ENCODE measurements around the gene PLAGL2. TPM values are rescaled to one million over a fixed set of nuclear protein-coding genes. Genes with fewer than 3 reads are reported as not detected.

The PLAGL2 gene
- total and polyA plus RNA-seq, 2 experiments from 2014 or later: 39.7 to 41.1 TPM

DNA sequence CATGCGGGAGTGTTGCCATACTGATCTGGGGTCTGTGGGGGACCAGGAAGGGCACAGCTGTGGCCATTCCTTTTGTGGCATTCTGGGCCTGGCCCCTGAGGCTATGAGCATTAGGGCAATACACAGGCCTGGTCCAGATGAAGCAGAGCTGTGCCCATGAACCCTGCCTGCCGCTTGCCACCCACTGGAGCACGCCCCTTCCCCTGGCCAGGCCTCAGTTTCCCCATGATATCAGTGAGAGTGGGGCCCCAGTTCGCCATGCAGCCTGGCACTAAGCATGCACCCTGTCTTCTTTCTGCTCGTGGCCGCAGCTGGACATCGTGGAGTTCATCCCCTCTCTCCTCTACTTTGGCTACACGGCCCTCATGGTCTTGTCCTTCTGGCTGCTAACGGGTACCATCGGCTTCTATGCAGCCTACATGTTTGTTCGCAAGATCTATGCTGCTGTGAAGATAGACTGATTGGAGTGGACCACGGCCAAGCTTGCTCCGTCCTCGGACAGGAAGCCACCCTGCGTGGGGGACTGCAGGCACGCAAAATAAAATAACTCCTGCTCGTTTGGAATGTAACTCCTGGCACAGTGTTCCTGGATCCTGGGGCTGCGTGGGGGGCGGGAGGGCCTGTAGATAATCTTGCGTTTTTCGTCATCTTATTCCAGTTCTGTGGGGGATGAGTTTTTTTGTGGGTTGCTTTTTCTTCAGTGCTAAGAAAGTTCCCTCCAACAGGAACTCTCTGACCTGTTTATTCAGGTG, 42.4 kb downstream of the PLAGL2 start:
- Histone ChIP-seq H3K79me2 (no peaks in the 10 kb centered on the region), H3K4me2 (no peak overlapping the region), H3K9me3 (ENCODE audit: low read depth) (no peaks in the 10 kb centered on the region), H3K27me3 (no peaks in the 10 kb centered on the region), H3K4me1 (ENCODE audit: insufficient read depth) (no peaks in the 10 kb centered on the region), H2AFZ (no peak overlapping the region), H3K4me3 (no peak overlapping the region), H3K36me3 (replicated peaks; ENCODE audit: insufficient read depth, low read depth) (no peaks in the 10 kb centered on the region), H4K20me1 (ENCODE audit: insufficient read depth, poor library complexity, severe bottlenecking) (no peaks in the 10 kb centered on the region), H3K9me2 (replicated peaks; ENCODE audit: insufficient read depth) (no peaks in the 10 kb centered on the region), H3K27ac (no peak overlapping the region)
- TF ChIP-seq, protein P1, sequence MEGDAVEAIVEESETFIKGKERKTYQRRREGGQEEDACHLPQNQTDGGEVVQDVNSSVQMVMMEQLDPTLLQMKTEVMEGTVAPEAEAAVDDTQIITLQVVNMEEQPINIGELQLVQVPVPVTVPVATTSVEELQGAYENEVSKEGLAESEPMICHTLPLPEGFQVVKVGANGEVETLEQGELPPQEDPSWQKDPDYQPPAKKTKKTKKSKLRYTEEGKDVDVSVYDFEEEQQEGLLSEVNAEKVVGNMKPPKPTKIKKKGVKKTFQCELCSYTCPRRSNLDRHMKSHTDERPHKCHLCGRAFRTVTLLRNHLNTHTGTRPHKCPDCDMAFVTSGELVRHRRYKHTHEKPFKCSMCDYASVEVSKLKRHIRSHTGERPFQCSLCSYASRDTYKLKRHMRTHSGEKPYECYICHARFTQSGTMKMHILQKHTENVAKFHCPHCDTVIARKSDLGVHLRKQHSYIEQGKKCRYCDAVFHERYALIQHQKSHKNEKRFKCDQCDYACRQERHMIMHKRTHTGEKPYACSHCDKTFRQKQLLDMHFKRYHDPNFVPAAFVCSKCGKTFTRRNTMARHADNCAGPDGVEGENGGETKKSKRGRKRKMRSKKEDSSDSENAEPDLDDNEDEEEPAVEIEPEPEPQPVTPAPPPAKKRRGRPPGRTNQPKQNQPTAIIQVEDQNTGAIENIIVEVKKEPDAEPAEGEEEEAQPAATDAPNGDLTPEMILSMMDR (IDR thresholded peaks at IDR 0.05; ENCODE audit: poor library complexity): no peak
- TF ChIP-seq EZH2phosphoT487 (IDR thresholded peaks at IDR 0.05; ENCODE audit: low read depth, severe bottlenecking, unreplicated experiment): no peak
- TF ChIP-seq EZH2 (IDR thresholded peaks at IDR 0.05; ENCODE audit: borderline replicate concordance): no peak
- 97% methylated on average over 21 of the region's 21 CpGs for WGBS (ENCODE audit: low lambda C conversion rate, missing lambda C conversion rate)
- DNase-seq (ENCODE audit: low spot score): no peak

DNA sequence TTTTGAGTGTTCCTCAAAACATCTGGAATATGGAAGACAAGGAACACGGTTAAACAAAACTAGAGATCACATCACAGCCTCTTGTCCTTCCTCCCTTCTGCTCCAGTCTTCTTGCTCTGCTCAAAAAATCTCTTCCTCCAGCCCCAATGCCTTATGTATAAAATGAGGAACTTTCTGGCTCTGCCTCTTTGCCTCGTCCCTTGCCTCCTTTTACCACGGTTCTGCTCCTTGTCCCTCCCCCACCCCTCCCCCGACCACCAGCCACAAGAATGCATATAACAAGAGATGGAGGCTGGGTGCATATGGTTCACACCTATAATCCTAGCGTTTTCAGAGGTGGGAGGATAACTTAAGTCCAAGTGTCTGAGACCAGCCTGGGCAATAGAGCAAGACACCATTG, 43.6 kb downstream of the PLAGL2 start:
- no peak for DNase-seq (ENCODE audit: low spot score)
- no peak overlapping the region for H3K4me2 ChIP-seq
- H4K20me1 ChIP-seq (ENCODE audit: insufficient read depth, poor library complexity, severe bottlenecking): no peaks in the 10 kb centered on the region
- no peaks in the 10 kb centered on the region for H3K36me3 ChIP-seq (replicated peaks; ENCODE audit: insufficient read depth, low read depth)
- 84% methylated on average over 5 of the region's 5 CpGs for WGBS (ENCODE audit: low lambda C conversion rate, missing lambda C conversion rate)
- TF ChIP-seq EZH2 (IDR thresholded peaks at IDR 0.05; ENCODE audit: borderline replicate concordance): no peak
- TF ChIP-seq, protein P1 (IDR thresholded peaks at IDR 0.05; ENCODE audit: poor library complexity): no peak
- no peak for TF ChIP-seq EZH2phosphoT487 (IDR thresholded peaks at IDR 0.05; ENCODE audit: low read depth, severe bottlenecking, unreplicated experiment)
- H3K4me1 ChIP-seq (ENCODE audit: insufficient read depth): no peaks in the 10 kb centered on the region
- no peak overlapping the region for H3K4me3 ChIP-seq
- H3K27me3 ChIP-seq: no peaks in the 10 kb centered on the region
- no peak overlapping the region for H2AFZ ChIP-seq
- H3K27ac ChIP-seq: no peak overlapping the region
- no peaks in the 10 kb centered on the region for H3K79me2 ChIP-seq
- no peaks in the 10 kb centered on the region for H3K9me2 ChIP-seq (replicated peaks; ENCODE audit: insufficient read depth)
- no peaks in the 10 kb centered on the region for H3K9me3 ChIP-seq (ENCODE audit: low read depth)

DNA sequence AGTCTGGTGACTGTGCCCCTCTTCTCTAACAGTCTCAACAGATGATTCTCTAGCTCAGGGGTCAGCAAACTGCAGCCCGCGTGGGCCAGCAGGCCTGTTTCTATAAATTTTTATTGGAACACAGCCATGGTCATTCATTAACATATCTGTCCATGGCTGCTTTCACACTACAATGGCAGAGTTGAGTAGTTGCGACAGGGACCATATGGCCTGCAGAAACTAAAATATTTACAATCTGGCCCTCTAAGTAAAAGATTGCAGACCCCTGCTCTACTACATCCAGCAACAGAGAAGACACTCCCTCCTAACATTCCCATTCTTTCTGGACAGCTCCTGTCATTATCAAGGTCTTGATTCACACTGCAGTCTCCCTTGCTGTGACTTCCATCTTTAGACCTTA, 45.2 kb downstream of the PLAGL2 start:
- Histone ChIP-seq H3K9me3 (ENCODE audit: low read depth) (no peaks in the 10 kb centered on the region), H3K9me2 (replicated peaks; ENCODE audit: insufficient read depth) (no peaks in the 10 kb centered on the region), H3K27me3 (no peaks in the 10 kb centered on the region), H3K27ac (no peak overlapping the region), H3K4me3 (no peak overlapping the region), H3K79me2 (no peaks in the 10 kb centered on the region), H3K36me3 (replicated peaks; ENCODE audit: insufficient read depth, low read depth) (no peaks in the 10 kb centered on the region), H4K20me1 (ENCODE audit: insufficient read depth, poor library complexity, severe bottlenecking) (no peaks in the 10 kb centered on the region), H3K4me2 (no peak overlapping the region), H2AFZ (no peak overlapping the region), H3K4me1 (ENCODE audit: insufficient read depth) (no peaks in the 10 kb centered on the region)
- DNase-seq (ENCODE audit: low spot score): no peak
- TF ChIP-seq, protein P1 (IDR thresholded peaks at IDR 0.05; ENCODE audit: poor library complexity): no peak
- no peak for TF ChIP-seq EZH2phosphoT487 (IDR thresholded peaks at IDR 0.05; ENCODE audit: low read depth, severe bottlenecking, unreplicated experiment)
- no peak for TF ChIP-seq EZH2 (IDR thresholded peaks at IDR 0.05; ENCODE audit: borderline replicate concordance)
- WGBS (ENCODE audit: low lambda C conversion rate, missing lambda C conversion rate): 82% methylated on average over 3 of the region's 3 CpGs
